RWPE1 (cell line): ENCODE data around the gene MARK3.
"Not testable (repeated sequence)": the region's sequence is repeated elsewhere in the genome, so short reads cannot be mapped to it uniquely, and the experiment has no call there.

Experiments used
- CTCF ChIA-PET: fragments of 350-600 bp; sonication (Branson Sonifier 250); formaldehyde crosslinking; extraction: SDS; loops from one replicate; lab custom pipeline; 2021; lab: Yijun Ruan, JAX
- POLR2A ChIA-PET: fragments of 400-600 bp; formaldehyde crosslinking; extraction: SDS; loops from one replicate; lab custom pipeline; 2020; ENCODE audit warnings: antibody characterized with exemption; ENCODE audit not compliant: low non-redundant PET; lab: Yijun Ruan, JAX
- DNase-seq: peaks from one replicate; pipeline ENCODE4 v3.0.0; 2012; ENCODE audit warnings: low spot score
- H3K27ac ChIP-seq: fragments of 450-650 bp; 2 replicates; pipeline ENCODE4 v1.5.1; 2017
- TF ChIP-seq, protein P1 (sequence below): fragments of 450-650 bp; conservative IDR thresholded peaks from 2 replicates; pipeline ENCODE4 v1.5.1; 2017; ENCODE audit warnings: low read depth, mild to moderate bottlenecking

Gene MARK3

DNA sequence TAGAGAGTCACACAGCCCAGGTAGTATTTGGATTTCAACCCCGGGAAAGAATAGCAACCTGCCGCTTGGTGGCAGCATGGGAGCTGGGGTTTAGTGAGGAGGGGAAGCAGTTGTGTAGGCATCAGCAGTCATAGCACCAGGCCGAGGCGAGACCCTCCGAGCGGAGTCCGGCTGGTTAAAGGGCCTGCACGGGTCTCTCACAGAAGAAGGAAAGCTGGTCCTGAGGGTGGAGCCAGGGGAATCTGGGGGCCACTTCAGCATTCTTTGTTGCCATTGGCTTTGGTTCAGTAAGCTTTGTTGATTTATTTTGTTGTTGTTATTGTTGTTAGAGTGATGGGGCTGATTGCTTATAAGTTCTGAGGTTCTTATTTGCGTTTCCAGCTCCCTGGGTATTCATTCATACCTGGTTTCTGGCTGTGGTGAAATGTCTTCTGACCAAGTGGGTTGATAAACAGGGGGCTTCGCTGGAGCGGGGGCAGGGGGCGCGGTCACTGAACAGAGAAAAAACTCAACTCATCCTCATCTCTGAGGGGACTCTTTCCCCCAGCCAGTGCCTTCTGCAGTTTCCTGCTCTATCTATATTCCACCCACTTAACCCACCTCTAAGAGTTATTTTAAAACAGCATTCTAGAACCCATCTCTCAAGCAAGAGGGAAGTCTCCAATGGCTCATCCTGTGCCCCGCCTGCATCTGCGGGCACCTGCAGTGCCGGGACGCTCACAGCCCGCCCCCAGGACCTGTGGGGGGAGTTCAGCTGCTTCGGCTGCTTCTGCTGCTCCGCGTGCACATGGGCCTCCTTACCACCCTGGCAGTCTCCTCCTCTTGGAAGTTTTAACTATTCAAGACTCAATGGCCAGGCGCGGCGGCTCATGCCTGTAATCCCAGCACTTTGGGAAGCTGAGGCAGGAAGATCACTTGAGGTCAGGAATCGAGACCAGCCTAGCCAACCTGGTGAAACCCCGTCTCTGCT, 125.8 kb downstream of the MARK3 start:
- ChIA-PET POLR2A (no interaction called here), CTCF (interaction anchor here (0.6 to 1.7 kb wide), 2 partner anchors 11 to 1011 kb away, joined by 3 to 12 read pairs; no protein-coding TSS in a partner anchor)
- TF ChIP-seq, protein P1, sequence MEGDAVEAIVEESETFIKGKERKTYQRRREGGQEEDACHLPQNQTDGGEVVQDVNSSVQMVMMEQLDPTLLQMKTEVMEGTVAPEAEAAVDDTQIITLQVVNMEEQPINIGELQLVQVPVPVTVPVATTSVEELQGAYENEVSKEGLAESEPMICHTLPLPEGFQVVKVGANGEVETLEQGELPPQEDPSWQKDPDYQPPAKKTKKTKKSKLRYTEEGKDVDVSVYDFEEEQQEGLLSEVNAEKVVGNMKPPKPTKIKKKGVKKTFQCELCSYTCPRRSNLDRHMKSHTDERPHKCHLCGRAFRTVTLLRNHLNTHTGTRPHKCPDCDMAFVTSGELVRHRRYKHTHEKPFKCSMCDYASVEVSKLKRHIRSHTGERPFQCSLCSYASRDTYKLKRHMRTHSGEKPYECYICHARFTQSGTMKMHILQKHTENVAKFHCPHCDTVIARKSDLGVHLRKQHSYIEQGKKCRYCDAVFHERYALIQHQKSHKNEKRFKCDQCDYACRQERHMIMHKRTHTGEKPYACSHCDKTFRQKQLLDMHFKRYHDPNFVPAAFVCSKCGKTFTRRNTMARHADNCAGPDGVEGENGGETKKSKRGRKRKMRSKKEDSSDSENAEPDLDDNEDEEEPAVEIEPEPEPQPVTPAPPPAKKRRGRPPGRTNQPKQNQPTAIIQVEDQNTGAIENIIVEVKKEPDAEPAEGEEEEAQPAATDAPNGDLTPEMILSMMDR, result no peak
- no peak for DNase-seq
- H3K27ac ChIP-seq, result peak overlapping the region; percentile 100

DNA sequence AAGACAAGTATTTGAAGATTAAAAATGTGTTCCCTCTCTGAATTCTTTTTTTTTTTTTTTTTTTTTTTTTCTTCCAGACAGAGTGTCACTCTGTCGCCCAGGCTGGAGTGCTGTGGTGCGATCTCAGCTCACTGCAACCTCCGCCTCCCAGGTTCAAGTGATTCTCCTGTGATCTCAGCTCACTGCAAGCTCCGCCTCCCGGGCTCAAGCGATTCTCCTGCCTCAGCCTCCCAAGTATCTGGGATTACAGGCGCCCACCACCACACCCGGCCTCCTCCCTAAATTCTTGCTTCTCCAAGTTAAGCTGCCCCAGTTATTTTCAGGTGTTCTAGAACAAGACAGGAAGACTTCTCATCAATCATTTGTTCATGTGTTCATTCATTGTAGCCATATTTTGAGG, 127.0 kb downstream of the MARK3 start:
- DNase-seq, POLR2A ChIA-PET: not testable (repeated sequence)
- CTCF ChIA-PET, result interaction anchor here (0.7 kb wide), 1 partner anchor 74 kb away, joined by 3 read pairs; no protein-coding TSS in a partner anchor
- H3K27ac ChIP-seq, result peak overlapping the region; percentile 100

DNA sequence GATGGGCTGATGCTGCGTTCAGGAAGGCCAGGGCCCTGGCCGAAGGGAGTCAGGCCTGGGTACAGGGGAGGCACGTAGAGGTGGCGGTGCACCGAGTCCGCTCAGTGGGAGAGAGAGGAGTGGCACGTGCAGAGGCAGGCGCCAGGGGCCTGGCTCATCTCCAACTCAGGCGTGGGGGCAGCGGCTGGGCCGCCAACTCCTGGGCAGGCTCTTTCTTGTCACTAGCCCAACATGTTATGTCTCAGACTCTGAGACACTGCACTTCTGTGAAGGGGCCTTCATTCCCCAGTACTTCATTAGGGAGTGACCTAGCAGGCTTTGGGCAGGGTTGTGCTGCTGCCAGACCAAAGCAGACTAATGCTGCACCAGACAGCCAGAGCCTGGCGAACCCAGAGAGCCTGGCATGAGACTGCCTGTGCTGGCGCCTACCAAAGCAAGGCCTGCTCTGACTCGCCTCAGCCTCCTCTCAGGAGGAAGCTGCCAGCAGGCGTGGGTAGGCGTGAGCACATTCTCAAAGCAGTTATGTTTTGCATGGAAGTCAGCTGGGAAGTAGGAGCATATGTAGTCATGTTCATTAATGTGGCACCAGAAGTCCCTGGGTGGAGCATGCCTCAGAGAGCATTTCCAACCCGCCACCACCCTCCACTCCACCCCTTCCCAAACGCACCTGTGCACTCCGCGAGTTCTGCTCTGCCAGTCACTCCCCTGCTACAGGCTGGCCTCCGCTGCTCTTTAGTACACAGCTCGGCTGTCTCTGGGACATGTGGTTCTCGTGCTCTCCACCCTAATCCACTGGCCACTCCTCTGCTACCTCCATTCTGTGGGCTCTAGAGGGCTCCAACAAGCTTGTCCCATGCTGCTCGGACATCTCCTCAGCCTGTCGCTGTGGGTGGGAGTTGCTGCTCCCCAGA, 127.7 kb downstream of the MARK3 start:
- DNase-seq, result peak; percentile 92
- CTCF ChIA-PET, result interaction anchor here (0.5 to 0.9 kb wide), 5 partner anchors 8 to 738 kb away, joined by 3 read pairs; no protein-coding TSS in a partner anchor
- POLR2A ChIA-PET, result interaction anchor here (0.7 to 1.0 kb wide), 3 partner anchors 9 to 36 kb away, joined by 3 to 8 read pairs (median 3); partner anchors contain the start of gene CKB
- TF ChIP-seq, protein P1, result peak; percentile 49
- peak overlapping the region; percentile 100 for H3K27ac ChIP-seq

DNA sequence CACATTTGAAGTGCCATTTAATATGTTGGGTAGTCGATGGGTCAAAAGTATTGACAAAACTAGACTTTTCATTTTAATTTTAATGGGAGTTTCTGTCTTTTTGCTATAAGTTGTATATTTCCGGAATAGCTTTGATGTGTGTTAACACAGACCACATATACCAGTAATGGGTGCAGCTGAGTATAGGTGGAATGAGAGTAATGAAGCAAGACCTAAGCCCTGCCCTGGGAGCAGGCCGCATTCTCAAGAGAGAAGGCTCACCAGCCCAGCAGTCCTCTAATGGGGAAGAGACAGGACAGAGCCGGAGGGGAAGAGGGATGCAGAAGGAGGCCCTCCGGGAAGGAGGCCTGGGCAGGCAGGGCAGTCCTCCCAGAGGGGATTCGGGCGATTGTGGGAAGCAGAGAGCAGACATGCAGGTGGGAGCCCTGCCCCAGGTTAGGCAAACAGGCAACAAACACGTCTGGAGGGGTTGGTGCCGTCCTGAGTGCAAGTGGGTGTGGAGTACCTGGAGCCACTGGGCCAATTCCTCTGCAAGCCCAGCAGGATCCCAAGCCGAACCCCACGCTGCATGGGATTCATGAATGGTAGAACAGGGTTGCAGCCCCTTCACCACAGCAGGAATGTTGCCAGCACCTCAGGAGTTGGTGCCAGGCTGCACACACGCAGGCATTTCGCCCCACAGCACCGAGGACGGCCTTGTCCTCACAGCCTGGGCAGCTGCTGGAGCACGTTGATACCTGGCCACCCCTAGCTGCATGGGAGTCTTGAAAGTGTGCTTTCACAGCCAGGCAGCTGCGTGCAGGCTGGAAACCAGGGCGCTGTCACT, 129.6 kb downstream of the MARK3 start:
- POLR2A ChIA-PET, result no interaction called here
- no peak for DNase-seq
- peak overlapping the region; percentile 100 for H3K27ac ChIP-seq
- TF ChIP-seq, protein P1, result no peak
- CTCF ChIA-PET, result interaction anchor here (1.2 kb wide), 1 partner anchor 32 kb away, joined by 5 read pairs; no protein-coding TSS in a partner anchor

DNA sequence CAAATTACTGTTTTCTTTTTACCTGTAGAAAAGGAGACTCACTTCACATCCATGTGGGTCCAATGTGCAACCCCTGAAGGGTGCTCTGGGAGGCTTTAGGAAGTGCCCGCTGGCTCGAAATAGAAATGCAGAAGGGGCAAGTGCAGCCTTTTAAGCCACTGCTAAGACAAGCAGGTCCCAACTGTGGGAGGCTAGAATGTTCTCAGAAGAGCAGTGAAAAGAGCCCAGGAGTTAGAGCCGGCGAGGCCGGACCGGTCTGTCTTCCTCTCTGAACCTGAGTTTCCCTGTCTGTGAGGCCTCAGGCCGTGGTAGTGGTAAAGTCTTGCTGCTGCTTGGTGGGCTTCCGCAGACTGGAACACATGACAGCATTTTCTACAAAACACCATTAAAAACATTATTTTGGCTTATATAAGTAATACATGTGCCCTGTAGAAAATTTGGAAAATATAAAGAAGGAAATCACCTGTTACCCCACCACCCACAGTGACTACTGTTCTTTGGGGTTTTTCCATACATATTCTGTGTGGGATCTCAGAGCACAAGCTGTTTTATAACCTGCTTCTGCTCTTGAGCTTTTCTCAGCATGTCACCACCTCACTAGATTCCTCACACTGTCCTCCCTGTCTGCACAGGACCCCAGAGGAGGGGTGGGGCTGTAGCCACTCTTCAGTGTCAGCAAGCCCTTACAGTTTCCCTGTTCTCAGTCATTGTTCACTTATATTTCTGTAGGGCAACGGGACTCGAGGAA, 131.4 kb downstream of the MARK3 start:
- CTCF ChIA-PET, result interaction anchor here (0.5 to 6.2 kb wide), 2 partner anchors 30 to 51 kb away, joined by 3 to 57 read pairs; no protein-coding TSS in a partner anchor
- peak overlapping the region; percentile 100 for H3K27ac ChIP-seq
- DNase-seq, result no peak
- POLR2A ChIA-PET, result no interaction called here
- TF ChIP-seq, protein P1, result no peak

DNA sequence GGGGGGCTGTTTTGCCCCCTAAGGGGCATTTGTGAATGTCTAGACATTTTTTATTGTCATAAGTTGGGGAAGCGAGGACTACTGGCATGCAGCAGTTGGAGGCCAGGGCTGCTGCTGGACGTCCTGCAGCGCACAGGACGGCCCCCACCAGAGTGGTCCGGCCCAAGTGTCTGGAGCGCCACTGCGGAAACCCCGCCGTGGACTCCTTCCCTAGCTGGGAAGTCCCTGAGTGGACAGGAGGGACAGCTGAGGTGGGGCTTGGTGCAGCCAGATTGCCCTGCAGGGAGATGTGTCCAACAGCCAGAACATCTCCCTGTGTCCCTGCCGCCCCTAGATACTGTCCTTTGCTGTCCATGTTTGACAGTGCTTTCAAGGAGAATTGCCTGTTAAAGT, 132.0 kb downstream of the MARK3 start:
- POLR2A ChIA-PET, result no interaction called here
- TF ChIP-seq, protein P1, result no peak
- CTCF ChIA-PET, result interaction anchor here (0.5 to 6.2 kb wide), 2 partner anchors 29 to 52 kb away, joined by 3 to 57 read pairs; no protein-coding TSS in a partner anchor
- no peak for DNase-seq
- peak overlapping the region; percentile 100 for H3K27ac ChIP-seq
